ENCODE measurements around the gene TRPT1.
"Not testable (repeated sequence)": the region's sequence is repeated elsewhere in the genome, so short reads cannot be mapped to it uniquely, and the experiment has no call there.

The TRPT1 gene

DNA sequence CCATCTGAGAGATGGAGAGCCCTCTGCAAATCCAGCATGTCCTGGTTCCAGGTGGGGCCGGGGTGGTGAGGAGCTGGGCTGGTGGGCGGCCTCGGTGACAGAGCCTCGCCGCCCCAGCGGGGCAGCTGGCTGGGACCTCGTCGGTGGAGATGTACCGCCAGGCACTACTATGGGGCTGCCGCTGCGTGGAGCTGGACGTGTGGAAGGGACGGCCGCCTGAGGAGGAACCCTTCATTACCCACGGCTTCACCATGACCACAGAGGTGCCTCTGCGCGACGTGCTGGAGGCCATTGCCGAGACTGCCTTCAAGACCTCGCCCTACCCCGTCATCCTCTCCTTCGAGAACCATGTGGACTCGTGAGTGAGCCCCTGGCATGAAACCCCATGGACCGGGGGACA is 32.4 kb upstream of the TRPT1 start:
- DNase-seq = no peak

DNA sequence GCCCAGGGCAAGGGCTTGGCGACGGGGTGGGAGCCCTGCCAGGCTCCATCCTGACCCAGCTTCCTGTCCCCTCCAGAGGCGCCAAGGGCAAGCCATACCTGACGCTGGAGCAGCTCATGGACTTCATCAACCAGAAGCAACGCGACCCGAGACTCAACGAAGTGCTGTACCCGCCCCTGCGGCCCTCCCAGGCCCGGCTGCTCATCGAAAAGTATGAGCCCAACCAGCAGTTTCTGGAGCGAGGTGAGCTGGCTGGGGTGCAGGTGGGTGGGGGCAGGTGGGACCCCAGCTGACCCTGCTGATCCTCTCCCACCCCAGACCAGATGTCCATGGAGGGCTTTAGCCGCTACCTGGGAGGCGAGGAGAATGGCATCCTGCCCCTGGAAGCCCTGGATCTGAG is 30.3 kb upstream of the TRPT1 start:
- no peak for DNase-seq

- DNase-seq = no peak
These were observed 29.4 kb upstream of the TRPT1 start for GRCh38 chr11:64255135-64256128.

- DNase-seq = no peak
These were observed 28.3 kb upstream of the TRPT1 start for GRCh38 chr11:64254326-64254725.

DNA sequence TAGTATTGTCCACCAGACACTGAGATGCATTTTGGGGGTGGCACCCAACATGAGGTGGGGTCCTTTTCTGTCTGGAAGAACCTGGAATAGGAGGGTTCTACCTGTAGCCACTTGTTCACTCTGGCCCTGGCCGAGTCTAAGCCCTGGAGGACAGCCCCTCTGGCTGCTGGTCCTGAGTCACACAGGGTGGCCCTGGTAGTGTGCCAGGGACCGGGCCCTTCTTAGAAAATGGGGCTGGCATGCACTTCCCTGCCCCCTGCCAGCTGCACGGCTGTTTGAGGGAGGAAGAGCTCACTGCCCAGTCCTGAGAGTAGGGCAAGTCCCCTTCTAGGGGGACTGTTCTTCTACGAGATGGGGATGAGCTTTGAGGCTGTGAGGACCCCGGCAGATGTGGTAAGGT is 27.5 kb upstream of the TRPT1 start:
- DNase-seq = no peak

GRCh38 chr11:64253043-64253442 is 27.1 kb upstream of the TRPT1 start:
- DNase-seq = no peak

DNA sequence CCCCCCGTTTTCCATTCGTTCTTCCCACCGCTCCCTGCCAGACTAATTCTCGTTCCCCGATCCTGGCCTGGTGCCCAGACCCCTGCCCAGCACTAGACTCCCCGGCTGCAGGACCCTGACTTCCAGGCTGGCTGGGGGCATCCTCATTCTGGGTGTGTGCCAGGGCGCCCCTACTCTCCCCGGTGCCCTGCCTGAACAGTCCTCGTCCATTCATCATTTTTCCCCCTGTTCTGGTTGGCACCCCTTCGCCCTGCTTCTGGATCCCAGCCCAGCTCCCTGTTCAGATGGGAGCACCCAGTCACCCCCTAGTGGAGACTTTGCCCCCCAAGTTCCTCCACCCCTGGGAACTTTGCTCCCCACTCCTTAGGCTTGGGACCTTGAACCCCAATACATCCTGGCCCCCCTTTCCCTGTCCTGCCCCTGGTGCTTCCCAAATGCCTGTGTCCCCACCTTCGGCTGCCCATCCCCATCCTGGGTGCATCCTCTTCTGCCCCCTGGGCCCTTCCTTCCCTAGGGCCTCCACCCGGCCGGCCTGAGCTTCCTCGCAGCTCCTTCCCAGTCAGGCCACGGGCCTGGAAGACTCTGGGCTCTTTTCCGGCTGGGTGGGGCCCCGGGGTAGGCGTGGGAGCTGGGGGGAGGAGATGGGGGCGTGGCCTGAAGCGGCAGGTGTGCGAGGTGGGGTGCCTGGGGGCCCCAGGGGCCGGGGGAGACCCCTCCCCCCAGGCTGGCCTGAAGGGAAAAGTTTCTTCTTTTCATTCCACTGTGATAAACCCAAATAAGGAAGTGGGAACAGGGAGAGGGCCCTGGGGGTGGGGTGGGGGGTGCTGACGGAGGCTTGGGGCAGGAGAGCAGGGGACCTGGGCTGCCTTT is 26.3 kb upstream of the TRPT1 start:
- DNase-seq = no peak

GRCh38 chr11:64251753-64252002 is 25.7 kb upstream of the TRPT1 start:
- DNase-seq = no peak

GRCh38 chr11:64251016-64251752 is 25.2 kb upstream of the TRPT1 start, which contains the start of gene PLCB3:
TSS of gene PLCB3 (plus strand) at chr11:64251530. CDS start at chr11:64251650, 120 bp downstream.
- DNase-seq = peak; percentile 91

- DNase-seq = no peak
These were observed 24.5 kb upstream of the TRPT1 start for GRCh38 chr11:64250415-64251015.

- no peak for DNase-seq
These were observed 23.8 kb upstream of the TRPT1 start for GRCh38 chr11:64249563-64250414.

DNA sequence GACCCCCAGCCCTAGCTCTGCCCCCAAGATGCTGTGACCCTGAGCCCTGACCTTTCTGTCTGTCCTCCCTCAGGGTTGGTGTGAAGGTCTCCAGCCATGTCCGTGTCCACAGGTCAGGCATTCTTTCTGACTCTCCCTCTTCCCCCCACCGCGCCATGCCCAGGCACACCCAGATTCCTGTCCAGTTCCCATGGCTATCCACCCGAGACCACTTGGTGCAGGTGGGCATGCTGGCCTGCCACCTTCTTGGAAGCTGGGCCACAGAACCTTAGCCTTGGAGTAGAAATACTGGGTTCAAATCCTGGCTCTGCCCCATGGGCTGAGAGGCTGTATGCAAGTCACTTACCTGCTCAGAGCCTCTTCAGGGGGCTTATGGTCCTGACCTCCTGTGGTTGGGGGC is 23.1 kb upstream of the TRPT1 start:
- no peak for DNase-seq

- no peak for DNase-seq
These were observed 22.6 kb upstream of the TRPT1 start for GRCh38 chr11:64248578-64248977.

GRCh38 chr11:64247729-64248531 is 21.9 kb upstream of the TRPT1 start:
- DNase-seq = no peak

- peak; percentile 93 for DNase-seq
These were observed 21.1 kb upstream of the TRPT1 start, which contains the start of gene PPP1R14B for GRCh38 chr11:64246871-64247728. TSS of gene PPP1R14B (minus strand) at chr11:64246943. CDS start at chr11:64246673, 270 bp downstream.

- DNase-seq = not testable (repeated sequence)
These were observed 20.6 kb upstream of the TRPT1 start for GRCh38 chr11:64246621-64246870.

- DNase-seq = peak; percentile 92
These were observed 20.0 kb upstream of the TRPT1 start for GRCh38 chr11:64245797-64246620.

DNA sequence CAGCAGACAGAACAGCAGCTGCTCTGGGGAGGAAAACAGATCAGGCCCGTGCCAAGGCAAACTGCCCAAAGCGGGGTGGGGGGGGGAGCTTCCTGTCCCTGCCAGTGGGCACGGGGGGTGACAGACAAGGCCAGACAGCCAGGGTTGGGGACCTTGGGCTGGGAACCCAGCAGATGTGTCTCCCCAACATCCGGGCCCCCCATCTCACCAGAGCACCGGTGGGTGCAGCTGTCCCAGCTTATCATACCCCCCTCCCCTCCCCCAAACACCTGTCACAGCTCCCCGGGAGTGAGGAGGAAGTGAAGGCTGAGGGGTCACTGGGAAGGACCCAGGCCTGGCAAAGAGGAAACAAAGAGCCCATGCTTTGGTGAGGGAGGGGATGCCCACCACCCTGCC is 19.4 kb upstream of the TRPT1 start:
- DNase-seq = no peak

DNA sequence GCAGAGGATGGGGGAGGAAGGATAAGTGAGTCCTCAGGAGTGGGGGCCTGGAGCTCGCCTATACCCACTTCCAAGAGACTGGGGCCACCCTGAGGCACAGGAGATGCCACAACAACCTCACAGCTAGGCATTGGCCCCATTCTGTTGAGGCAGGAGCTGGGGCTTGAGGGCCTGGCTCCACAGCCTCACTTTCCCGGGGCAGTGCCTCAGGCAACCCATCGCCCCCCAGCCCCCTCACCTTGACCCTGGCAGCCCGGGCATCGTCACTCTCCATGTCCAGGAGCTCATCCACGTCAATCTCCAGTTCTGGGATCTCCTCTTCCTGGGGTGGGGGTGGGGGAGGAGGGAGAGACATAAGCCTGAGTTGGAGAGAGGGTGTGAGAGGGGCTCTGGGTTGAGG is 19.0 kb upstream of the TRPT1 start:
- no peak for DNase-seq

Measured in activated effector memory CD4-positive, alpha-beta T cell treated with anti-CD3 and anti-CD28 coated beads, Interleukin-2, amount 50 U/mL, for 16 hours (primary cell).